Embryonic facial prominence (tissue), 1 donor: ENCODE measurements around the gene GREM1.

Experiments used
- DNase-seq: peaks from one replicate; pipeline ENCODE4 v3.0.0-alpha.2; 2016; ENCODE audit errors: extremely low spot score

GREM1 gene

DNA sequence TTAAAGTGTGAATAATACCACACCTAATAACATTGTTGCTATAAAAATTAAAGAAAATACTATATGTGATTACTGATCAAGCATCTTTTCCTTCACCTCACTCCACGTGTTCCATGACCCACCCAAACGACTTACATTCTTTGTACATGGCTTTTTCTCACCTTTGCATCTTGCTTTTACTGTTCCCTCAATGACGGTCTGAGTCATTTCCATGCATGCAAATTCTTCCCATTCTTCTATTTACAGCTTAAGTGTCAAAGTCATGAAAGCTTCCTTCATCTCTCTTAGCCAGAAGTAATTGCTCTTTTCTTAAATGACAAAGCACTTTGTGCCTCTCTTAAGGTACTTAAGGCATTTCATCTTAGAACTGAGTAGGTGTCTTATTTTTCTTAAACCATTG is 64.0 kb downstream of the GREM1 start:
- no peak for DNase-seq

DNA sequence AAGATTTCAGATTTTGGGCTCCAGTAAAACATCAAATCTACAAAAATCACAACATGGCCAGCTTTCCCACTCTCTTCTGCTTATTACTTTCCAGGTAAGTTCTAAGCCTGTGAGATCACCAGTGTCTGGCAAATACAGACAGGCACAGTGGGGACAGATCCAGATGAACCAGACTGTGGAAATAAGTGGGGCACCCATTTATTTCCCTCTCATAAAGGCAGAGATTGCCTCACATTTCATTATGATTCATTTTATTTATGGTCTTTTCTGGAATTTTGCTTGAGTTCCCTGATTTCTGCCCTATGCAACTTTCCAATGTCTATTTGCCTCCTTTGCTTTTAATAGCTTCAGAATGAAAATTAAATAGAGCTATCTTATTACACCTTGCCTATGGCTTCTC is 66.8 kb downstream of the GREM1 start:
- no peak for DNase-seq

DNA sequence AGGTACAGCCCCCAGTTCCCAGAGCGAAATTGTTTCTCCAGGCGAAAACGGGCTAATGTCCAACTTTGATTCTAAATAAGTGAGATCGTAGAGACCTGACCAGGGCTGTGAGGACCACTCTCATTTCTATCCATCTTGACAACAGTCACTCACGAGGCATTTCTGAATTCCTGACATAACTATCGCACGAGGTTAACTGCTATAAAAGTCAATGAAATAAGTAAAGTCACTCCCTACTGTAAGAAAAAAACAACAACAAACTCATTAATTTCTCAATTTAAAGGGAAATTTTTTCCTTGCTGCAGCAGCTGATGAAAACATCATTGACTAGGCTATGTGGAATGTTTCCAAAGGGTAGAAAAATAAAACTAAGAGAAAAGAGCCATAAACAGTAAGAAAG is 69.1 kb downstream of the GREM1 start:
- DNase-seq = no peak

DNA sequence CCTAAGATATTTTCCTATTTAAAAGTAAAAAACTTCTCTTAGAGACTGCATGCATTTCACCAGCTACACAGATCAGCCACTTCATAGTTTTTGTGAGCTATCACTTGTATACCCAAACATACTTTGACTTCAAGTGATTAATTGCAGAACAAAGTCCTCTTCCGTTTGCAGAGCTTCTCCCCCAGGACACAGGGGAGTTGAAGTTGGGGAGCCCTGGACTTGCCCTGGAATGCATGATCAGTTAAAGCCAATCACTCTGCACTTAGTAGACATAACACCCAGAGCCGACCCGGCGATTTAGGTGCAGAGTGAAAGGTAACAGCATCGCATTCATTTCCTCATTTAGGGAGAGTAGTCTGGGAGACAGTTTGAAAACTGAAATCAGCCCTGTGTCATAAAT is 70.1 kb downstream of the GREM1 start:
- DNase-seq = no peak

DNA sequence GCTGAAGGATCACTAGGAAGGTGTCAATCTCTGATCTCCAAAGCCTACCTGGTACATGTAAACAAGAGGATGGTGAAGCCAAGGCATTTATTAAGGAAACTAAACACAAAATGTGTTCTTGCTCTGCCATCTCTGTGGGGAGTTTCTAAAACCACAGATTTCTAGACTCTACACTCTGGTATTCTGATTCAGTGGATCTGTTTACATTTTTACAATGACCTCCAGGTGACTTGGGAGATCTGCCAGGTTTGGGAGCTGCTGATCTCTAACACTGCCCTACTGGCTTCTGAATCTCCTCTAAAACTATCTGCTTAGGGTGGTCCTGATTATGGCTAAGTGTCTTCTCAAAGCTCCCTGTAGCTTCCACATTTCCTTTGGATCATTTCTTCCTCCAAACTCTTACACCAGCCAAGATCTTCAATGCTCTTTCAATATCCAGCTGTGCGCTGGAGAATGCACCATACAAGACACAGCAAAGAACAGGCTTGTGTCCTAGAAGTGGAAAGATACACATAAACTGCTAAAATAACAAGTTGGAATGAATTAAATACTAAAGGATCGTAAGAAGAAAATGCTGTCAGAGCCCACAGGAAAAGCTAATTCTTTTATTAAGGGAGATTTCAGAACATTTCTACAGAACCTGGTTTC is 72.7 kb downstream of the GREM1 start:
- no peak for DNase-seq

DNA sequence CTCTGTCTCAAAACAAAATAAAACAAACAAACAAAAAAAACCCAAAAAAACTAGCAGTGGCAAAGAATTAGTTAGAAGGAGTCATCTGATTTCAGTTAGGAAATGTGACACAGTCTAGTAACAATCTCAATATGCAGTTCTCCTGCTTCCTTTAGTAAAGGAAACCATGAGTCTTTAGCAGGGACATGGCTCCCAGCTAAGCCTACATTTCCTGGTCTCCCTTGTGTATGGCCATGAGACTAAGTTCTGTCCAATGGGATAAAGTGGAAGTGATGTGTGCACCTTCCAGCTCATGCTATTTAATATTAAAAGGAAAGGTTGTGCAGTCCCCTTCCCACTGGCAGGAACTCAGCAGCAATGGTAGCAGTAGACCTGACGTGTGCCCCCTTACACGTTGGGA is 74.6 kb downstream of the GREM1 start:
- no peak for DNase-seq
